Umbilical cord (tissue), 2 donors: ENCODE data around the gene TRABD. TPM values are rescaled to one million over a fixed set of nuclear protein-coding genes. Genes with fewer than 3 reads are reported as not detected.

ENCODE experiments used
- DNase-seq: peaks from one replicate; pipeline ENCODE4 v3.0.0-alpha.2; 2015; ENCODE audit warnings: low spot score
- total RNA-seq: library from RNA; depleted of rRNA; stranded (reverse); fragments of >200 nt; gene quantifications from one replicate; pipeline ENCODE4 v1.2.3, GENCODE V29; 2014; ENCODE audit warnings: low replicate concordance; ENCODE audit not compliant: insufficient read depth

Gene TRABD
- total RNA-seq, 1 donor from 2014 or later = 20.5 TPM

GRCh38 chr22:50173983-50174355 is 11.7 kb upstream of the TRABD start:
- no peak for DNase-seq

- DNase-seq = no peak
These were observed 11.1 kb upstream of the TRABD start for GRCh38 chr22:50174382-50175190.

DNA sequence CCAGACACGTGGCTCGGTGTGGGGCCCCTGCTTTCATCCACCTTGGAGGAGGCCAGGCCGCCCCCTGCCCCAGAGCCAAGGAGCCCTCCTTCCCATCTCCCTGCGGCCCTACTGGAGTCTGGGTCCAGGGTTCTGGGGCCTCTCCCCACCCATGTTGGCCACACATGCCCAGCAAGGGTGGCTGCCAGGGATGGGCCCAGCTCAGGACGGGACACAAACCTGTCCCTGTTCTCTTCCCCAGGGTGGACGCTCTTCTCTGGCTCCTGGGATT is 10.6 kb upstream of the TRABD start:
- no peak for DNase-seq

GRCh38 chr22:50175921-50176849 is 9.5 kb upstream of the TRABD start:
- peak; percentile 31 for DNase-seq

- no peak for DNase-seq
These were observed 8.7 kb upstream of the TRABD start for GRCh38 chr22:50176850-50177536.

DNA sequence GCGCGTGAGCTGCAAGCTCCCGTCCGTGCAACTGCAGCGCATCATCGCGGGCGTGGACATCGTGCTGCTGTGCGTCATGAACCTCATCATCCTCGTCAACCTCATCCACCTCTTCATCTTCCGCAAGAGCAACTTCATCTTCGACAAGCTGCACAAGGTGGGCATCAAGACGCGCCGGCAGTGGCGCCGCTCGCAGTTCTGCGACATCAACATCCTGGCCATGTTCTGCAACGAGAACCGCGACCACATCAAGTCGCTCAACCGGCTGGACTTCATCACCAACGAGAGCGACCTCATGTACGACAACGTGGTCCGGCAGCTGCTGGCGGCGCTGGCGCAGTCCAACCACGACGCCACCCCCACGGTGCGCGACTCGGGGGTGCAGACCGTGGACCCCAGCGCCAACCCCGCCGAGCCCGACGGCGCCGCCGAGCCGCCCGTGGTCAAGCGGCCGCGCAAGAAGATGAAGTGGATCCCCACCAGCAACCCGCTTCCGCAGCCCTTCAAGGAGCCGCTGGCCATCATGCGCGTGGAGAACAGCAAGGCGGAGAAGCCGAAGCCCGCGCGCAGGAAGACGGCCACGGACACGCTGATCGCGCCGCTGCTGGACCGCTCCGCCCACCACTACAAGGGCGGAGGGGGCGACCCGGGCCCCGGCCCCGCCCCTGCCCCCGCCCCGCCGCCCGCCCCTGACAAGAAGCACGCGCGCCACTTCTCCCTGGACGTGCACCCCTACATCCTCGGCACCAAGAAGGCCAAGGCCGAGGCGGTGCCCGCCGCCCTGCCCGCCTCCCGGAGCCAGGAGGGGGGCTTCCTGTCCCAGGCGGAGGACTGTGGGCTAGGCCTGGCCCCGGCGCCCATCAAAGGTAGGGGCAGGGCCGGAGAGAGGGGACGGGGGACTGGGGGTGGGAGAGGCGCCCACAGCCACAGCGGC is 7.9 kb upstream of the TRABD start:
- DNase-seq = no peak

GRCh38 chr22:50178471-50178864 is 7.2 kb upstream of the TRABD start:
- DNase-seq = no peak

DNA sequence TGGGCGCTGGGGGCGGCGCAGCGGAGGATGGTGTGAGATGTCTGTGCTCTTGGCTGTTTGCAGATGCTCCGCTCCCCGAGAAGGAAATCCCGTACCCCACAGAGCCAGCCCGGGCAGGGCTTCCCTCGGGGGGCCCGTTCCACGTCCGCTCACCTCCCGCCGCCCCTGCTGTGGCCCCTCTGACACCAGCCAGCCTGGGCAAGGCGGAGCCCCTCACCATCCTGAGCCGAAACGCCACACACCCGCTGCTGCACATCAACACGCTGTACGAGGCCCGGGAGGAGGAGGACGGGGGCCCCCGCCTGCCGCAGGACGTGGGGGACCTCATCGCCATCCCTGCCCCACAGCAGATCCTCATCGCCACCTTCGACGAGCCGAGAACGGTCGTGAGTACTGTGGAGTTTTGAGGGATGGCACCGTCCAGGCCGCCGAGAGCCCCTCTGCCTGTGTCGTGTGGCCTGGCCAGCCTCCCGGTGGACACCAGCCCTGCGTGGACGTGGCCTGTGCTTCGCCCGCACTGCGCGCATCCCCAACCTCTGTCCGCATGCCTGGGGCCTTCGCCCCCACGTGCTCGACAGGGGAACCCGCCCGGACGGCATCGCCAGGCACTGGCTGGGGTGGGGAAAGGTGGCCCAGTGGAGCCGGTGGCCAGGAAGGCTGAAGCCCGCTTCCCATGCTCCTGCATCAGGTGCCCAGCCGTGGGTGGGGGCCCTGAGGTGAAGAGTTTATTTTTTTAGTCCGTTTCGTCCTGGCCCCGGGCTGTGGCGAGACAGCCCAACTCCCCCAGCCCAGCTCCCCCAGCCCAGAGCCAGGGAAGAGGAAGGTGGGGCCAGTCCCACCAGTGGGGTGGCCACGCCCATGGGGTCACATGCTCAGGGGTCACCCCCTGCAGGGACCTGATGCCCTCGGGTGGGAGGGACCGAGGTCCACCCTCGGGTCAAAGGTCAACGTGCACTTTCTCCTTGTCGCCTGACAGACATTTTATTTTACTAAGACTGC is 6.5 kb upstream of the TRABD start:
- DNase-seq = no peak

DNA sequence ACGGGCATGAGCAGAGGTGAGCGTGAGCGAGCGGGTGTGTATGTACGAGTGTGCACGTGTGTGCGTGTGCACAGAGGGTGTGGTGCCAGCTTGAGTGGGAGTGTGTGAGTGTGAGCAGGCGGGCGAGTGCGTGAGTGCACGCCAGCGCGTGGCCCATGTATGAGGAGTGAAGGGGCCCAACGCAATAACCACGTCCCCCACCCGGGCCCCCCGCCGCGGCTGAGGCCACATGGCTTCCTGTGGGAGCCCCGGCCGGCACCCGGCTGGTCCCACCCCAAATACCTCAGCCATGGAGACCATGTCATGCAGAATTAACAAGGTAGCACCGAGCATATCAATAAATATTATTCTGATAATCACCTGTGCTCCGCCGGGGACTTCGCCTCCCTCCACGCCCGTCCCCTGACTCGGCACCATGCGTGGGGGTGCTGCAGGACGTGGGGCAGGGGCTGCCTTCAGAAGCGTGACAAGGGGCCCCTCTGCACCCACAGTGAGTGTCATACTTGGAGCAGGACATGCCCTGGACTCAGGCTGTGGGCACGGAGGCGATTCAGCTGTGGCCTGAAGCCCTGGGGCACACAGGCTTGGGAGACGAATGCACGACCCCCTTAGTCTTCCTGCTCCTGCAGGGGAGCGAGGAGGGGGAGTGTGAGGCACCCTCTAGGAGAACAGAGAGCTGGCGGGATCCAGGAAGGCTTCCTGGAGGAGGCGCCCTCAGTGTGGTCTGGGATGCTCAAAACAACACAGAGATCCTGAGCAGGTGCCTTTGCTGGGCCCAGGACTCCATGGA is 5.6 kb upstream of the TRABD start:
- DNase-seq = no peak

DNA sequence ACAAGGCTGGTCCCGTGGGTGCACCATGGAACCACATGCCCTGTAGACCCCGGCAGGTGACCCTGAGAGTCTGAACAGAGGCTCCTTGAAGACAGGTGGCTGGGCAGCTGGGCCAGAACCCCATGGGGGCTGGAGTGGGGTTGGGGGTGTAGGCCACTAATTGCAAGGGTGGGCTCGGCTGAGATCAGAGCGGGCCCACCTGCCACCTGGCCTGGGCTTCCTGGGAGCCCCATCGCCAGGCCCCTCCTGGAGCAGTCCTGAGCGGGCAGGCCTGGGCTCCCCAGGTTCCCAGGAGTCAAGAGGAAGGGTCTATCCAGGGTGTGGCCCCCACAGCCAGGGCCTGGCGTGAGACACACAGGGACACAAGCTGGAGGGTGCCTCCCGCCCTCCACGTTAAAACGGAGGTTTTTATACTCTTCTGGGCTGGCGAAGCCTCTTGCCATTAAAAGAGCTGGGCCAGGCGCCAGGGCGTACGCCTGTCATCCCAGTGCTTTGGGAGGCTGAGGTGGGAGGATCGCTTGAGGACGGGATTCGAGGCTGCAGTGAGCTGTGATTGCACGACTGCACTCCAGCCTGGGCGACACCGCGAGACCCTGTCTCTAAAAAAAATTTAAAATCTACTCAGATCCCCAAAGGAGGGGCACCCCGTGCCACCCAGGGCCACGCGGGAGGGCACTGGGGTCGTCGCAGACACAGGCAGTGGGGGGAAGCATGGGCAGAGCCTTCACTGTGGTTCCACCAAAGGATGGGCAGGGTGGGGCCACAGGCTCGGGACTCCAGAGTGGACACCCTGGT is 4.8 kb upstream of the TRABD start:
- no peak for DNase-seq

DNA sequence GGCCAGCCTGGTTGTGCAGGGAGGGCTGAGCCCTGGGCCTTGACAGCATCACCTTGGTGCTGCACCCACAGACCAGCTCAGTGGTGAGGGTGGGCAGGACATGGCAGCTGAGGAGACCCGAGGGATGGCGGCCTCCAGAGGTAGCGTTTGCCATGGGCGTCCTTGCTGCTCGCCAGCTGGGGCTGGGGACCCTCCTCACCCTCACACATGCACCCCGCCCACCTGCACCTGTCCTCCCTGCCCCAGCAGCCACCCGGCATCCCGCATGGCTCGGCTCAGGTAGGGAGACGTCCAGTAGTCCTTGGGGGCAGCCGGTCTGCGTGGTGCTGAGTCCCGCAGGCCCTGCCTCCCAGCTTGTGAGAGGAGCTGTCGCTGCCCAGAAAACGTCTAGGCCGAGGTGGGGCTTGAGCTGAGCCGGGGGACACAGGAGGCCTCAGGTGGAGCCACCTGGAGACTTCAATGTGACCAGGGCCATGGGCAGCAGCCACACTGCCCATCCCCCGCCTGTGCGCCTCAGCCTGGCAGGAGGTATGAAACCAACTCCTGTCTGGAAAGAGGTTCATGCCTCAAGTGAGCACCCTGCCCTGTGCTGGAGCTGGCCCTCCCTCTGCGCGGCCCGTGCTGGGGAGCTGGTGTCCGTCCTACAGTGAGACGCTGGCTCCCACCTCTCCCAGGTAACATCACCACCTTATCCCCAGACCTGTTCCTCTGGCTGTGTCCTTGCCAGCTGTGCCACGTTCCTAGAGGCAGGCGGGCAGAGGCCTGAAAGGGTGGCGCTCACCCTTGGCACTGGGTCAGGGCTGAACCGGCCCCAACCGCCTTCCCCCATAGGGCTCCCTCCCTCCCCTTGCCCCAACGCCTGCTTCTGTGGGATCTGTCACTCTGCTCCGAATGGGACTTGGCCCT is 3.3 kb upstream of the TRABD start:
- DNase-seq = no peak

- DNase-seq = no peak
These were observed 2.4 kb upstream of the TRABD start for GRCh38 chr22:50183141-50183971.

DNA sequence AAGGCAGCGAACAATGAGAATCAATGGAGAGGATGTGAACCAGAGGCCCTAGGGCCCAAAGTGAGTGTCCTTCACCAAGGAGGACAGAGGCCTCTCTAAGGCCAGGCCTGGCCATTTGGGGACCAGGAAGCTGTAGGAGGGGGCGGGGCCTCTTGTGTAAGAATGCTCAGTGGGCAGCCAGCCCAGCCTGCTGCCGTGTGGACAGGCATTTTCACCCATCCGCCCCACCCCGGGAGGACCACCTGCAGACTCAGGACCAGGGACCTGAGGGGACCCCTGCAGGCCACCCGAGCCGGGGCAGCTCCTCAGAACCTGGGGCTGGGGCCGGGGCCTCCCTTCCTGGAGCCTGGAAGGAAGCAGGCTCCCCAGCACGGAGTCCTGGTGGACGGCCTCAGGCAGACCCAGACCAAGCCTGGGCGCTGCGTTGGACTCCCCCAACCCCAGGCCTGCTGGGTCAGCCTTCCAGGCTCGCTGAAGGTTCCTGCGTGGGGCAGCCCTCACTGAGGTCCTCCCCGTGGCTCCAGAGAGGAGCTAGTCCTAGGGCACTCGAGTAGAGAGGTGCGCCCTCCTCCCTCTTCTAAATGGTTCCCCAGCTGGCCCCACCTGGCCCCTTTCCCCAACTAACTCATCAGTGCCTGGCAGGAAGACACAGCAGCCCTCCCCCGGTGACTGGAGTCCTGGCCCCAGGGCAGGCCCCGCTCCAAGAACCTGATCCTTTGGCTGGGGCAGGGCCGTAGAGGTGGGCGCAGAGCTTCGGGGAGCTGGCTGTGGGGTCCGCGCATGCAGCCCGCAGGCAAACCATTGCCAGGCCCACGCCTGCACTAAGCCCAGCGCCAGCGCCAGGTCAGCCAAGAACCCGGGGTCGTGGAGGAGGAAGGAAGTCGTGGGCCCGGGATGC is 1.5 kb upstream of the TRABD start:
- peak; percentile 70 for DNase-seq

- DNase-seq = no peak
These were observed 775 bp upstream of the TRABD start for GRCh38 chr22:50184902-50185374.

DNA sequence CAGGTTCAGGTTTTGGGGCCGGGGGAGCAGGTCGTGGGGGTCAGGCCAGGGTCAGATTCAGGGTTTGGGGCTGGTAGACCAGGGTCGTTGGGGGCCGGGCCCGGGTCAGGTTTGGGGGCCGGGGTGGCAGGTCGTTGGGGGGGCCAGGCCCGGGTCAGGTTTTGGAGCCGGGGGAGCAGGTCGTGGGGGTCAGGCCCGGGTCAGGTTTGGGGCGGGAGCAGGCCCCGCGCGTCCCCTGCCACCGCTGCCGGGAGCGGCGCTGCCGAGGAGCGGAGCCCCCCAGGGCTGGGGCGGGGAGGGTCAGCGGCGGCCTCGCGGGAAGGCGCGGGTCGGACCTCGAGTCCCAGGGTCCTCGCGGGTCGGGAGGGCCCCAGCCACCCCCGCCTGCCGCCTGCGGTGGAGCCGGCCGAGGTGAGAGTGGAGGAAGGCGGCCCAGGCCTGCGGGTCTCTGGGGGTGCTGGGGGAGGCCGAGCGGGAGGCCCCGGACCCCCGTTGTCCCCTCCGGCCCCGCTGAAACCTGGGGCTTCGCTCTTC is 535 bp downstream of the TRABD start:
- DNase-seq = no peak
